GM18907 (cell line): Measurements from ENCODE around the gene NT5M.

Experiments used
- ATAC-seq: cut with Tn5 transposase; IDR thresholded peaks from one replicate; pipeline ENCODE4 v1.9.1; 2021; ENCODE audit warnings: mild to moderate bottlenecking, moderate library complexity; ENCODE audit not compliant: unreplicated experiment

NT5M gene

GRCh38 chr17:17352836-17353624, 49.9 kb downstream of the NT5M start:
- no peak for ATAC-seq

GRCh38 chr17:17353625-17354484, 50.7 kb downstream of the NT5M start:
- no peak for ATAC-seq

GRCh38 chr17:17354560-17355349, 51.6 kb downstream of the NT5M start:
- no peak for ATAC-seq

- ATAC-seq, result no peak
Measured at GRCh38 chr17:17355426-17355825, 52.3 kb downstream of the NT5M start.

- ATAC-seq, result peak; percentile 58
Measured at GRCh38 chr17:17356149-17356930, 53.2 kb downstream of the NT5M start.

GRCh38 chr17:17356931-17357270, 53.7 kb downstream of the NT5M start:
- ATAC-seq, result no peak

- ATAC-seq, result no peak
Measured at GRCh38 chr17:17358060-17358751, 55.0 kb downstream of the NT5M start.

GRCh38 chr17:17358866-17359265, 55.7 kb downstream of the NT5M start:
- ATAC-seq, result no peak

- no peak for ATAC-seq
Measured at GRCh38 chr17:17359271-17359670, 56.1 kb downstream of the NT5M start.

- no peak for ATAC-seq
Measured at GRCh38 chr17:17360087-17360730, 57.0 kb downstream of the NT5M start.

- no peak for ATAC-seq
Measured at GRCh38 chr17:17361543-17361866, 58.3 kb downstream of the NT5M start.

- ATAC-seq, result no peak
Measured at GRCh38 chr17:17361867-17362539, 58.8 kb downstream of the NT5M start.

- no peak for ATAC-seq
Measured at GRCh38 chr17:17362540-17362930, 59.4 kb downstream of the NT5M start.

GRCh38 chr17:17363638-17364337, 60.6 kb downstream of the NT5M start:
- no peak for ATAC-seq

GRCh38 chr17:17364338-17364667, 61.1 kb downstream of the NT5M start:
- ATAC-seq, result no peak

- no peak for ATAC-seq
Measured at GRCh38 chr17:17365476-17366110, 62.4 kb downstream of the NT5M start.

- ATAC-seq, result no peak
Measured at GRCh38 chr17:17366235-17366634, 63.1 kb downstream of the NT5M start.
